GM18858 (cell line): ENCODE data around the gene HOXB7.

Experiments
- ATAC-seq: cut with Tn5 transposase; IDR thresholded peaks from one replicate; pipeline ENCODE4 v1.9.1; 2021; ENCODE audit not compliant: unreplicated experiment

The HOXB7 gene

GRCh38 chr17:48610282-48611211 is at the start of gene HOXB7:
Gene HOXB7, minus strand, starts transcription at chr17:48611017. Its CDS starts 99 bp downstream, at chr17:48610918.
- ATAC-seq: no peak

GRCh38 chr17:48655913-48656312 is 45.1 kb upstream of the HOXB7 start:
- ATAC-seq: no peak

- ATAC-seq: no peak
Measured at GRCh38 chr17:48649741-48650140, 38.9 kb upstream of the HOXB7 start.

- ATAC-seq: no peak
Measured at GRCh38 chr17:48647963-48648245, 37.1 kb upstream of the HOXB7 start.

DNA sequence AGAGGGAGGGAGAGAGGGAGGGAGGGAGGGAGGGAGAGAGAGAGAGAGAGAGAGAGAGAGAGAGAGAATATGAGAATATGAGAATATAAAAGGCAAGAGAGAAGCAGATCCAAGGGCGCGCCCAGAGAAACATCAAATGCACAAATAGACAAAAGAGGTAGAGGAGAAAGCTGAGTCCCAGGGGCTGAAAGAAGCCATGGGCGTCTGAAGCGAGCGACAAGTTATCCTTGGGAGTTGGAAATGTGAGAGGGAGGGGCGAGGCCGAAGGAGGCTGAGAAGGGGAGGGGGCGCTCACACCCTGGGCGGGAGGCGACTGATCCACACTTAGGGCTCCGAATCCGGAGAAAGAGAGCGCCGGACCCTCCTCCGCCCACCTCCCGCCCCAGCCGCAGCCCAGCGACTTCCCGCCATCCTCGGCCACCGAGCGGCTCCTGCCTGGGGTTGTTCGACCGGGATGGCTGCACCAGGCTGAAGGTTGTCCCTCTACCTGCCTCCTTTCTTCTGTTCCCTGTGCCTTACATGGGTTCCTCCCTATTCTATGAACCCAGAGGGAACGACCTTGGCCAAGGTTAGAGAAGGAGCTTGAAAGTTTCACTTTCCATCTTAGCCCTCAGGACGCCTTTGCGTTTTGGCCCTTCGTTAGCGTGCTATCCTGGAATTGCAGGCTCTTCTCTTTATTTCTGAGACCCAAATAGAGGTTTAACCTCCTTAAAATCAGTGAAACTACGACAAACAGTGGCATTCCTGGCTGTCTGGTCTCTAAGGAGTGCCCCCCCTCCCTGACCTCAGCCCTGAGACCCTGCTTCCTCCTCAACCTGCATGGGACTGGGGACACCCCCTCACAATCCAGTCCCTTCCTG is 36.5 kb upstream of the HOXB7 start:
- no peak for ATAC-seq

- no peak for ATAC-seq
Measured at GRCh38 chr17:48646183-48647102, 35.6 kb upstream of the HOXB7 start.

GRCh38 chr17:48645639-48646182 is 34.9 kb upstream of the HOXB7 start:
- no peak for ATAC-seq

GRCh38 chr17:48644910-48645557 is 34.2 kb upstream of the HOXB7 start:
- no peak for ATAC-seq

DNA sequence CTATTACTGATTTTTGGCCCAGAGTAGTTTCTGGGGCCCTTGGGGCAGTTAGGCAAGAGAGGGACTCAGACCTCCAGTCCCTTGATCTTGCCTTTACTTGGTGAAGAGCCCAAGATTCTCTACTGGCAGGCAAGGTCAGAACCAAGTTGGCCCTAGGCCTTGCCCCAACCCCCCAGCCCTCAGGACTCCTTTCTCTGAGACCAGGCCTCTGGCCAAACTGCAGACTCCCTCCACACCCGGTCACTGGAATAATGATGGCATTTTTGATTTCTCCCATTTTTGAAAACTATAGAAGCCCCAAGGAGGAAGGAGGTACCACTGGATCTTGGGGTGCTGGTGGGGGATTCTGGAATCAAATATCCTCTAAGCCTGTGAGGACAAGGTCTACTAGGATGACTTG is 33.3 kb upstream of the HOXB7 start:
- ATAC-seq: no peak

DNA sequence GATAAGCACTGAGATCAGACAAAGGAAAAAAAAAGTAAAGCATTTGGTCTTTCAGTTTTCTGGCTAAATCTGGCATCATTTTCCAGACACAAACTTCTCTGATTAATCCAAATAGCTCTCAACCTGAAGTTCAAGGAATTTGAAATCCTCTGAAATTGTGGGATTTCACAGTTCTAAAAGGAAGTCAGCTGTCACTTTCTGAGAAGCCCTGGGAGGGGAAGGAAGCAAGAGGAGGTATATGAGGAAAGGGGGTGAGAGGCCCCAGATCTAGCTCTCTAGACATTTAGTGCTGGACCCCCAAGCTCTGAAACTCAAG is 32.8 kb upstream of the HOXB7 start:
- no peak for ATAC-seq

GRCh38 chr17:48642843-48643696 is 32.3 kb upstream of the HOXB7 start:
- no peak for ATAC-seq

DNA sequence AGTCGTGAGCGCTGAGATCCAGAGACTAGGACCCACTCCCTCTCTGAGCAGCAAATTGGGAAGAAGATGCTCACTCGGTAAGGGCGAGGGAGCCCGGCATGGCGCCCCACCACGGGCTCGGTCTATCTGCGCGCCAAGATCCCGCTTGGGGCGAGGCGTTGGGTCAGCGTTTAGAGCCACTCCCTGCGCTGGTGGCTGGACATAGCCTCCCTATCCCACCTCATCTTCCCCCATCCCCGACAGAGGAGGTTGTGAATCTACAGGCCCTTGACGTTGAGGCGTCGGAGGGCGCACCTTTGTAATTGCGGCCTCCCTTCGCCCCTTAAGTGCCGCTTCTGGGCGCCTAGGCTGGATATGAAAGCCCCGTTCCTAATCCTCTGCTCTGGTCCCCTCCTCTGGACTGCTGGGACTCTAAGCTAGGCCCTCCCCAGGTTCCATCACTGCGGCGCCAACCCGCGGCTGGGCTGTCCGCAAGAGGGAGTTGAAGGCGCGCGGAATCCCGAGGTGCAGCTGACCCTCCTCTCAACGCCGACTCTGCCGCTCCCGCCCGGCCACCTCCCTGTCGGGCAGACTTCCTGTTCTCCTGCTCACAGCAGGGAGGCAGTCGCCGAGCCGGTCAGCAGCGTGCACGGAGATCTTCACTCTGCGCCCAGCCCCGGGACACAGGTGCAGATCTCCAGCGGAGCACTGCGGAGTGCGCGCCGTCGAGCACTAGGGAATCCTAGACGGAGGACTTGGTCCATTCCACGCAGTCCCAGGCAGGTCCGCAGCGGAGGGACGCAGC is 31.4 kb upstream of the HOXB7 start:
- ATAC-seq: no peak

DNA sequence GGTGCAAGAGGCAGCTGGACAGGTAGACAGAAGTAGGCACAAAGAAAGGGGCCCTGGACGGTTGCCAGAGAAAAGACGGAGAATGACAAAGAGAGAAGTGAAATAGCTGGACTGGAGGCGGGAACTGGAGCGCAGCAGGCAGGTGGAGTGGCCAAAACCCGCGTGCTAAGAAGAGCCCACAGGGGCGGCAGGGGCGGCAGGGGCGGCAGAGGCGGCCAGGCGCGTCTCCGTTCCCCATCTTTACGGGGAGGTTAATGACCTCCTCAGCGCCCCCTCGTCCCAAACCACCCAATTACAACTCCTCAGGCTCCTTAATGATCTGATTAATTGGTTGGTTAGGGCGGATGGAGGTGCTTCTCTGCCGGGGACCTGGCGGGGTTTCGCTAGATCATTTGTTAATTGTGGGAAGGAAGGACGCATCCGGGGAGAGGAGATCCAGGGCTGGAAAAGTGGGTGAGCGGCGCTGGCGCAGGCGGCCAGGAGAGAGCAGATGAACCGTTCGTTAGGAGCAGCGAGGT is 30.8 kb upstream of the HOXB7 start:
- ATAC-seq: no peak

DNA sequence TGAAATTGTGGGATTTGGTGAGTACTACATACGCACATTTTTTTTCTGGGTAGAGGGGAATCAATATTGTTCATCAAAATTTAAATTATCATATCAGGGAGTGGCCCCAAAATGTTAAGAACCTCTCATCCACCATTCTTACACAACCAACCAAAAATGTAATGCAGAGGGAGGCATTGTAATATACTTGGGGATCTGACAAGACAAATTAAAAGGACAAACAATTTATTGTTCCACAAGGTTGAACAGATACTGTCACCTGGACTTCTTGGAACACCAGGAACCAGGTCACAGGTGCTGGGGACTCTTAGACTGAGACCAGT is 30.0 kb upstream of the HOXB7 start:
- no peak for ATAC-seq

- no peak for ATAC-seq
Measured at GRCh38 chr17:48639982-48640857, 29.4 kb upstream of the HOXB7 start.

DNA sequence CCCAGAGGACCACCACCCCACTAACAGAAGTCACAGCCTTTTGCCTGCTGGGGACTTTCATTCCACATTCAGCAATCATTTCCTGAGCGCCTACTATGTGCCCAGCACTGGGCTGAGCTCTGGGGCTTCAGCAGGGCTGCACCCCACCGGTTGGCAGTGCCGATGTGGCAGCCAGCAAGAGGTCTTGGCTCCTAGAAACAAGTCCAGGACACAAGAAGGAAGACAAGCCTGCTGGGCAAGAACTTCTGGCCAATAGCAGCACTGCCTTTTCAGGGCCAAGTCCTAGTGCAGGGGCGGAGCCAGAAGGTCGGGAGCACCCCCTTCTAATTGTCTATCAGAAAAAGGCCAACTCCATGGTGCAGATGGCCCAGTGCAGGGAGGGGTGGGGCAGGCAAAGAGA is 28.3 kb upstream of the HOXB7 start:
- ATAC-seq: no peak

GRCh38 chr17:48637323-48638260 is 26.8 kb upstream of the HOXB7 start:
- ATAC-seq: no peak
